GM19238 (cell line): Measurements from ENCODE around the gene CDH5.

Experiments used
- DNase-seq: peaks from one replicate; pipeline ENCODE4 v3.0.0; 2011; ENCODE audit warnings: low spot score; ENCODE audit not compliant: insufficient read length

Gene CDH5

DNA sequence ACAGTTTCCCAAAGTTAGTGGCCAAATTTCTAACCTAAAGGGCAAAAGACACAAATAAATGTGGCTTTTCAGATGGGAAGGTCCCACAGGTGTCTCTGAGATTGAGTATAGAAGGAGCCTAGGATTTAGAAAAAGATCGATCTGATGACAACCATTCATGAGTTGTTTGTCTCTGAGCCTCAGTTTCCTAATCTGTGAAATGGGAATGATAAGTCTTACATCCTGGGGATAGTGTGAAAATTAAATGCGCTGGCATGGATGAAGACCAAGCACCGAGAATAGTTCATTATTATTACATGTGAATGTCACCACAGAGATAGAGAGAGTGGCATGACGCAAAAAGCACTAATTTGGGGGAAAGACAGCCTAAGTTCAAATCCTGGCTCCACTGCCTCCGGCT, 7.2 kb downstream of the CDH5 start:
- no peak for DNase-seq

DNA sequence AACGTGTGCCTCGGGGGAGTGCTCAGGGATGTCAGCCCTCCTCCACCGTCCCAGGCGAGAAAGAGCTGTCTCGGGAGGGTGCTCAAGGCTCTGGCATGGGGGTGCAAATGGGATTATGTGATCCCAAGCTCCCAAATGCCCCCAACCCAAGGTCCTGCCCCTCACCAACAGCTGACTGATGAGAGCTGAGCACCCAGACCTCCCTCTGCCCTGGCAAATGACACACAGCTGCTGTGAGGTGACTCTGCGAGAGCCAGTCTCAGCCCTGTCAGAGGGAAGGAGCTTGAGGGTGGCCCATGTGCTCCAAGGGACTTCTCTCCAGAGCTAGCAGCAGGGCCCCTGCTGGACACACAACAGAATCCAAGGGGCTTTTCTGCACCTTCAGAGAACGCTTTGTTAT, 7.7 kb downstream of the CDH5 start:
- DNase-seq: no peak

DNA sequence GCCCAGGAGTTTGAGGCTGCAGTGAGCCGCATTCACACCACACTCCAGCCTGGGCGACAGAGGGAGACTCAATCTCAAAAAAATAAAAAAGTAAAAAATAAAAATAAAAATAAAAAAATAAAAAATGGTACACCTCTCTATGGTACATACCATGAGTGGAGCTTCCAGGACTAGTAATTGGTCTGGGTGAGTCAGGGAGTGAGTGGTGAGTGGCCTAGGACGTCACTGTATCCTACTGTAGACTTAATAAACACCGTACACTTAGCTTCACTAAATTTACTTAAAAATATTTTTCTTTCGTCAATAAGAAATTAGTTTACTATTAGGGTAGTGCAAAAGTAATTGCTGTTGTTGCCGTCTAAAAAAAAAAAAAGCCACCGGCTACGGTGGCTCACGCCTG, 9.0 kb downstream of the CDH5 start:
- no peak for DNase-seq

DNA sequence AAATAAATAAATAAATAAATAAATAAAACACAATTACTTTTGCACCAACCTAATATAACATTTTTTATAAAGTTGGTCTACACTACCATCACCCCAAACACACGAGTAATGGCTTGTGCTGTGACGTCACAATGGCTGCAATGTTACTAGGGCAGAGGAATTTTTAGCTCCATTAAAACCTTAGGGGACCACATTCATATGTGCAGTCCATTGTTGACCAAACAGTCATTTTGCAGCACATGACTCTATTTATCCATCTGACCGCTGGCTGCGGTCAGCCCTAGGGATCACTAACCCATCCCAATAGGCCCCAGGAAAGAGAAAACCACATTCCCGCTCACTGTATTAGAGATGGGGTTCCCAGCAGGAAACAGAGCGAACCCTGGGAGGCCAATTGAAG, 9.6 kb downstream of the CDH5 start:
- DNase-seq: no peak

DNA sequence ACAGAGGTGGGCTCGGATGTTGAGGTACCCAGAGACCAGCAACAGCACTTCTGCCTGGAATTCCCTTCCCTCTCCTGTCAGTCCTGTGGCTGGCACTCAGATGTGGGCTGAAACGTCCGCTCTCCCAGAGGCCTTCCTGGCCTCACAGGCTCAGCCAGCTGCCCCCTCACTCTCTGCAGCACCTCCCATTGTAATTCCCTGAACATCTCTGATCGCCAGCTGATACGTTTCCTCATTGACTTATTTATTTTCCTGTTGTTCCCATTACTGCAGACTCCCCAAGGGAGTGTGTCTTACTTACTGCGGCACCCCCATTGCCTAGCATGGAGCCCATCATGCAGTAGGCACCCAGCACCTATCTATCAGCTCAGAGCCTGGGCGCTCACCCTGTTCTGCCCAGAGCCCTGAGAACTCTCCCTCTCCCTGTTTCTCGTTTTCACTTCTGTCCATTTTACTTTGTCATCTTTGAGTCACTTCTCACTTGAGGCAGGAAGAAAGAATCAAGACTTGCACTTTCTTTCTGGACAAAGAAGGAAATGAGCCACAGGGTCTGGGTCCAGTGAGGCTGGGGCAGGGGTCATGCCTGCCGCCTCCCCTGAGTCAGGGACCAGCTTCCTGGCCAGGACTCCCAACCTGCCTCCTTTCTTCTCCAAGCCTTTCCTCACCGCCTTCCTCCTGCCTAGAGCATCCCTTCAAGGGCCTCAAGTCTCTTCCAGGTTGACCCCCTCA, 10.2 kb downstream of the CDH5 start:
- DNase-seq: no peak

DNA sequence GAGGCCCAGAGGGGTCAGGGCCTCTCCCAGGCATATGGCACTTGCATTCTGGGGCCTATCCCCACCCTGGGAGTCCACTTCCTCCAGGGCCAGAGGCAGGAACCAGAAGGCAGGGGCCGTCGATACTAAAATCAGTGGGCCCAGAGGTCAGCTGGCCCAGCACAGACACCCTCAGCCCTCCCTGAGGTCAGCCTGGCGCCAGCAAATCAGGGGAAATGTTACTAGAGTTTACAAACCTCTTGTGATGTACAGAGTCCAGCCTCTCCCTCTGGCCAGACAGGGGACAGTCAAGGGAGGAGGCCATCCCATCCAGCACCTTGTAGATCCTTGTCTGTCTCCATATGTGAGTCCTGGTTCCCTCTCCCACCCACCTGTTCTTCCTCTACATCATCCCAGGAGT, 10.8 kb downstream of the CDH5 start:
- DNase-seq: no peak

DNA sequence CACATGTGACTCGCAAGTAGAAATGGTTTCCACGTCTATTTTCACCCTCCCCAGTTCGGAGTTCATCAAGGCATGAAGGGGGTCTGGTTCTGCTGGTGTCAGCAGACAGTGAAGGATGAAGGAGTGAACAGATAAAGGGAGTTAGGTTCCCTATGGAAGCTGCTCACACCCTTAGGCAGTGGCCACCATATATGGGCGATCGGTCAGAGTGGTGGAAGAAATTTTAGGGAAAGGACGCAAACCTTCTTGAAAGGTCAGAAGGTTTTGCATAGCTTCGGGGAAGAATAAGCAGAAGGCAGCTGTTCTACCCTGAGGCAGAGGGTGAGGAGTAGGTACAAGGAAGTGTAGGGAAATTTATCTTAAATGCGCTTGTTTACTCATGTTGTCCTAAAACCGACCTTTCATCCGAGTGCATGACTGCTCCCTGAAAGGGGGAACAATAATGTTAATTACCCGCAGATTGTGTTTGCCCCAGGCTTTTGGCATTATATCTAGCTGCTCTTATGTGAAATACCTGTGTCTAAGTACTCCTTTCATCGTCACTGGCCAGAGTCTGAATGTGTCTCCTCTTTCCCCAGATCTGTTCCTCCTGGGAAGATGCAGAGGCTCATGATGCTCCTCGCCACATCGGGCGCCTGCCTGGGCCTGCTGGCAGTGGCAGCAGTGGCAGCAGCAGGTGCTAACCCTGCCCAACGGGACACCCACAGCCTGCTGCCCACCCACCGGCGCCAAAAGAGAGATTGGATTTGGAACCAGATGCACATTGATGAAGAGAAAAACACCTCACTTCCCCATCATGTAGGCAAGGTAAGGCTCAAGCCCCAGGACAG, 12.5 kb downstream of the CDH5 start:
- no peak for DNase-seq

DNA sequence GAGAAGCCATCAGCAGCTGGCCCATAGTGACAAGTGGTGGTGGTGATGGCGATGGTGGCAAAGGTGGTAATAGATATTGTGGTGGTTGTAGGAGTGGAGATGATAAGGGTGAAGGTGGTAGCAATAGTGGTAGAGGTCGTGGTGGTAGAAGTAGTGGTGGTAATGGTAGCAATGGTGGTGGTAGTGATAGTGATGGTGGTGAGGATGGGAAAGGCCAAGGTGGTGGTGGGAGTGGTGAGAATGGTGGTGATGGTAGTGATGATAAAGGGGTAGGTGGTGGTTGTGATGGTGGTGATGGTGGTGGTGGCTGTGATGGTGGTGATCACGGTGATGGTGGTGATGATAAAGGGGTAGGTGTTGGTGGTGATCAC, 13.1 kb downstream of the CDH5 start:
- DNase-seq: no peak

DNA sequence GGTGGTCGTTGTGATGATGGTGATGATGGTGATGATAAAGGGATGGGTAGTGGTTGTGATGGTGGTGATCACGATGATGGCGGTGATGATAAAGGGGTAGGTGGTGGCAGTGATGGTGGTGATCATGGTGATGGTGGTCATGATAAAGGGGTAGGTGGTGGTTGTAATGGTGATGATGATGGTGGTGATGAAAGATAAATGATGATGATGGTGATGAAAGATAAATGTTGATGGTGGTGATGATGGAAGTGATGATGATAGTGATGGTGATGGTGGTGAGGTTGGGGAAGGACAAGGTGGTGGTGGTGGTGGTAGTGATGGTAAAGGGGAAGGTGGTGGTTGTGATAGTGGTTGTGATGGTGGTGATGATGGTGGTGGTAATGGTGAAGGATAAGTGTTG, 13.9 kb downstream of the CDH5 start:
- DNase-seq: no peak

DNA sequence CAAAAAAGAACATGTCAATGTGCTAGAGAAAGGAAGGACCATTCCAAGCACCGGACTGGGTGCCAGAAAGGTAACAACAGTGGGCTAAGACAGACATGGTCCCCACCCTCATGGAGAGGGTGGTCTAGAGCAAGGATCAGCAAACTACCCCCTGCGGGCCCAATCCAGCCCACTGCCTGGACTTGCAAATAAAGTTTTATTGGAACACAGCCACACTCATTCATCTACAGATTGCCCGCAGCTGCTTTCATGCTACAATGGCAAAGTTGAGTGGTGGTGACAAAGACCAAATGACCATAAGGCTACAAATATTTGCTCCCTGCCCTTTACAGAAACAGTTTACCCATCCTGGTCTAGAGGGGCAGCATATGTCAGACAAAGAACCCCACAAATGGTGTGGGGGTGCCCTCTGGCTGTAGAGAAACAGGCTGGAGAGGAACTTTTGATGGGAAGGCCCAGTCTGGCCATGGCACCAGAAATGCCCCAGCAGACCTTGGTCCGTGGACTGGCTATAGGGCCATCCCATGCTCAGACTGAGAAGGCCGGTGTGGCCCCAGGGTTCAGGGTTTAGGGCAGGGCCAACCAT, 15.2 kb downstream of the CDH5 start:
- no peak for DNase-seq

DNA sequence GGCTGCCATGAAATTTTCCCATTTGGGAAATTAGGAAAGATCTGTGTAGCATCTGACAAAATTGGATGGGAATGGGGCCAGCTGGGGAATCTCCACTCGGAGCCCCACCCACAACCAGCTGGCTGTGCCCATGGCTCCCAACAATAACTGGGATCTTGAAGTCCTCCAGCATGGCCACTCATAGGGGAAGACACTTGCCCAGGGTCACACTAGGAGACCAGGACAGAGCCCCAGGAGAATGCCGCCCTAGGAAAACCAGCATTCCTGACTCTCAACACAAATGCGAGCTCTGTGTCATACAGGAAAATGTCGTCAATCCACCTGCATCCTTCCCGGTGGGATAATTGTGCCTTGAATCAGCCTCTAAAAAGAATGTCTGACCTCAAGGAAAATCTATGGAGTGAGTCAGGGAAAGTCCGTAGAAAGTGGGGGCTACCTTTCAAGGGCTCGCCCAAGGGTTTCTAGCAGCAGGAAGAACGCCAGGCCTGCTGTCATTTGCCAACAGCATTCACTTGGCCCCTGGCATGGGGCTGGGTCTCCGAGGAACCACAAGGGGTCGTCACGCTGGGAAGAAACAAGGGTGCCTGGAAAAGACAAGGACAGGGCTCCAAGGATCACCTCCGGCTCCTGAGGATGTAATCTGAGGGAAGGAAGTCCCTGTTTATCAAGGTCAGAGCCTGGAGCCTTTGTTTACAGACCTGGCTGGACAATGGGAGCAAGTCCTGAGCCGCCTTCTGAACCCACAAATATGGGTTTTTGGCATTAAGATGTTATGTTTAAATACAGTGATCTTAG, 15.9 kb downstream of the CDH5 start:
- no peak for DNase-seq

DNA sequence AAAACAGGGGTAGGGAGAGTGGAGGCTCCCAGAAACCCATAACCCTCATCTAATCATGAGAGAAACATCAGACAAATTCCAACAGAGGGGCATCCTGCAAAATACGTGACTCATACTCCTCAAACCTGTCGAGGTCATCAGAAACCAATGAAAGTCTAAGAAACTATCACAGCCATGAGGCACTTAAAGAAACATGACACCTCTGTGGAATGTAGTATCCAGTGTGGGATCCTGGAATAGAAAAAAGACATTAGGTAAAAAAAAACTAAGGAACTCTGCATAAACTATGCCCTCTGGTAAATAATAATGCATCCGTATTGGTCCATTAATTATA, 16.4 kb downstream of the CDH5 start:
- no peak for DNase-seq

DNA sequence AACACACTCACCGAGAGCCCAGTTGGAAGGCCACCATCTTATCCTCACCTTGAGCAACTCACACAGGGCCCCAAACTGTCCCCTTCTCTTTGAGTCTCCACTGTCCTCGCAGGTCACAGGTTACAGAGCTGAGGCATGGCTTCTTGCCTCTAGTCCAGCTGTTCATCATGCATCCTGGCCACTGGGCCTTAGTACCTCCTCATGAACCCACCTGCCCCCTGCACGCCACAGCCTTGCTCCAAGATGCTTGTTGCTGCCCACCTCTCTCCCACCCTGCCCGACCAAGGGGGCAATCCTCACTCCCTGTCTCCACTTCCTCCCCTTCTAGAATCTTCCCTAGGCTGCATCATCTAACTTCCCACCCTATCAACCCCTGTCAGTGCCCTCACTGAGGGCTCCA, 17.1 kb downstream of the CDH5 start:
- no peak for DNase-seq

DNA sequence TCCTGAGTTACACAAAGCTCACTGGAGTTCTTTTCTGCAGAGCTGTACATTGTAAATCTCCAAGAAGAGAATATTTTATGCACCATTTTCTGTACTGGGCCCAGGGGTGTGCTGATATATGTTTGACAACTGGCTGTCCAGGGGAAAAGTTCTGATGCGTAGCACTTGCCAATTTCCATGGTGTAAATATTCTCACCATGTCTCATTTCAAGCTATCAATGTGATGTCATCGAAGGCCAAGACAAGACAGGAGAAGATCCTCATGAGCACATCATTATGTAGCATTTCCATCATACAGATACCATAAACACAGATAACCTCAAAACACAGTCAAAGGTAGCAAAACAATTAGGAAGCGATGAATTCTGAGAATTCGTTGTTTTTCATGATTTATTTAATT, 18.9 kb downstream of the CDH5 start:
- no peak for DNase-seq

DNA sequence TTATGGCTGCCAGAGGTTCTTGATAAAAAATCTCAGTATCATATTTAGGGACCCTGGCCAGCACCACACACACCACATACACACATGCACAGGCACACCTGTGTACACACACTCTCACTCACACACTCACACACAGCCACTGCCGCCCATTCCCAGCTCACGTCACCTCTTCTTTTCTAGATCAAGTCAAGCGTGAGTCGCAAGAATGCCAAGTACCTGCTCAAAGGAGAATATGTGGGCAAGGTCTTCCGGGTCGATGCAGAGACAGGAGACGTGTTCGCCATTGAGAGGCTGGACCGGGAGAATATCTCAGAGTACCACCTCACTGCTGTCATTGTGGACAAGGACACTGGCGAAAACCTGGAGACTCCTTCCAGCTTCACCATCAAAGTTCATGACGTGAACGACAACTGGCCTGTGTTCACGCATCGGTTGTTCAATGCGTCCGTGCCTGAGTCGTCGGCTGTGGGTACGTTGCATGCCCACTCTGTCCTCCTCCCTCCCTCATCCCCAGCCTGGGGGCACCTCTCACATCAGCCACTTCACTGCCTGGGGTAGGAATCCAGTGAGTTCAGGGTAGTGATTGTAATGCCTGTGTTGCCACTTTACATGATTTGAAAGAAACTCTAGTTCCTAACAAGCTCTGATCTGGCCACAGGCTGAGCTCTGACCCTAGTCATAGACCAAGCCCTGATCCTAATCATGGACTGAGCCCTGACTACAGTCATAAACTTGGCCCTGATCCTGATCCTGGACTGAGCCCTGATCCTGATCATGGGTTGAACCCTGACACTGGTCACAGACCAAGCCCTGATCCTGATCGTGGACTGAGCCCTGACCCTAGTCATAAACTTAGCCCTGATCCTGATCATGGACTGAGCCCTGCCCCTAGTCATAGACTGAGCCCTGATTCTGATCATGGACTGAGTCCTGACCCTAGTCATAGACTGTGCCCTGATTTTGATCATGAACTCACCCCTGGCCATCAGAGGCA, 20.4 kb downstream of the CDH5 start:
- DNase-seq: no peak

DNA sequence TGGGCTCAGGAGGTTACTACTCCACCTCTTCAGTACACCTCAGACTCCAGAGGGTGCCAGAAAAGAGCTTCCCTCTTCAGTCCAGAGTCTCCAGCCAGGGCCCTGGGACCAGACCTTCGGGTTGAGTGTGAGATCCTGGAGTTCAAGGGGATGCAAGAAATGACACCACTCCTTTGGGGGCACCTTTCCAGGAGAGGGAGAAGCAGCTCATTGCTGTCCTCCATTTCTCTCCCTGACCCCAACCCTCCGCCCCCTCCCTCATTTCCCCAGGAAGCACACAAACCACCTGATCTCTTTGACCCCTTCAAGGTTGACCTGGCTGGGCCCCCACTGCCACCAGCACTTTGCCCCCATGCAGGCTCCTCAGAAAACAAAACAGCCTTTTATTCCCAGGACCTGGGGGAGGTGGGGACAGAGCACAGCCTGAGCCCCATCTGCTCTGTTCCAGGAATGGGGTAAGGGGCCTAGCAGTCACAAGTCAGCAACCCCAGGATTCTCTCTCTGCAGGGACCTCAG, 21.4 kb downstream of the CDH5 start:
- no peak for DNase-seq

DNA sequence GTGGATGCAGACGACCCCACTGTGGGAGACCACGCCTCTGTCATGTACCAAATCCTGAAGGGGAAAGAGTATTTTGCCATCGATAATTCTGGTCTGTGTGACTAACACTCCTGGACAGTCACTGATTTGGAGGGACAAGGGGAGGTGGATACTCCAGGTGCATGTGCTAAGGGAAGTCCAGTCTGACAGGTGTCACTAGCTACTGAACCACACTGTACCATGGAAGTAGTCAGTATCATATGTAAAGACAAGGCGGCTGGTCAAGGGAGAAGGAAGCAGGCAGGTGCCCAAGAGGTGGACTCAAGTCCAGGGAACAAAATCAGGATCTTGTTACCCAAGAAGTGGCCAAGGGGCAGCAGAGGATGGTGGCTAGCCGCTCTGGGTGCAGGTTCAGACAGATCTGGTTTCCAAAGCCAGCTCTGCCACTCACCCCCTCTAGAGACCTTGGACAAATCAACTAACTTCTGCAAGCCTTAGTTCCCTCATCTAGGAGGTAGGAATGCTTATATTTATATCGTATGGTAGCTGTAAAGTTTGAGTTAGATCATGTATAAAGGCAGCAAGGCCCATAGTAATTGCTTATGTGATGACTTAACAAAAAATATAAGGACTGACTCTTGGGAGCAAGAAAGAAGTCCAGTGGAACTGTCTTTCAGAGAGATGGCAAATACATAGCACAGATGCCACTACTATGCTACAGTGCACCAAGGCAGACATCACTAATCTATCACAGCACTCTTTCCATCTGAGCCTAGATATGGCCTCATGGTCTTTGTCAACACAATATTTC, 22.1 kb downstream of the CDH5 start:
- no peak for DNase-seq

DNA sequence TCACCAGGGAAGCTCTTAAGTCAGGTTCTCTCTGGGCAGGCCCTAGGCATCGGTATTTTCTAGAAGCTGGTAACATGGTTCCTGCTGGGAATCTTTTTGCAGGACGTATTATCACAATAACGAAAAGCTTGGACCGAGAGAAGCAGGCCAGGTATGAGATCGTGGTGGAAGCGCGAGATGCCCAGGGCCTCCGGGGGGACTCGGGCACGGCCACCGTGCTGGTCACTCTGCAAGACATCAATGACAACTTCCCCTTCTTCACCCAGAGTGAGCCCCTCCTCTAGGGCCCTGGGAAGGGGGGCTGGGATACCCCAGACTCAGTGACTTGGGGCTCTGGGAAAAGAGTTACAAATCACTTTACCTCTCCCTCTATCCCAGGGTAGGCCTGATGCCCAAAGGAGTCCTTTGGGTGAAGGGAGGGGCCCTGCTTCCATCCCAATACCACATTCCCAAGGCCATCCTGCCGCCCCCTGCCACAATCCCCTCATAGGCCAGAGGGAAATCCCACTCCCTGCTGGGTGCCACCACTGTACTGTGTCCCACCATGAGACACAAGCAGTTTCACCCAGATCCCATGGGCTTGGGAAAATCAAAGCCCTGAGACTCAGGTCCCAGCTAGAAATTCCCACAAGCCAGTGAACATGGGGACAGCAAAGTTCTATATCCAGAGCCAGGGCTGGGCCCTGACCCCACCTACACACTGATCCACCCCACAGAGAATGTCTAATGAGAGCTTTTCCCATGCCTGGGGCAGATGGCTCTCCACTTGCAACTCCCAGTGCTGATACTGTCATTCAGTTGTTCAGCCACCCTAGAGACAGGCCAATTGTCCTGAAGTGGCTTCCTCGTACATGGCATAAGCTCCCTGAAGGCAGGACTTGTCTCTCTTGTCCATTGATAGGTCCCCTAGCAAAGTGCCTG, 23.0 kb downstream of the CDH5 start:
- DNase-seq: no peak
